Spleen (tissue), 11 donors: Measurements from ENCODE around the gene CCNL1. TPM values are rescaled to one million over a fixed set of nuclear protein-coding genes. Genes with fewer than 3 reads are reported as not detected.

ENCODE experiments used
- DNase-seq: peaks from one replicate; pipeline ENCODE4 v3.0.0-alpha.2; 2020
- H3K27ac ChIP-seq, 8 donors: fragments of 200-600 bp; sonication (generic) in 7 of 8; 1 replicate in 4 of 8; 2 replicates in 4 of 8; pipeline versions ENCODE4 v1.5.0 to v1.8.0; 2016 to 2021; ENCODE audit warnings: inconsistent platforms in 4 of 8, mild to moderate bottlenecking in 4 of 8, moderate library complexity in 1 of 8
- H3K27me3 ChIP-seq, 7 donors: fragments of 200-600 bp; sonication (generic) in 6 of 7; replicated peaks in 1 of 7; 1 replicate in 4 of 7; 2 replicates in 3 of 7; pipeline versions ENCODE4 v1.5.0 to v1.8.0; 2016 to 2021; ENCODE audit warnings: inconsistent platforms in 3 of 7, mild to moderate bottlenecking in 1 of 7
- H3K36me3 ChIP-seq, 6 donors: fragments of 200-600 bp; sonication (generic) in 5 of 6; 1 replicate in 4 of 6; 2 replicates in 2 of 6; pipeline versions ENCODE4 v1.5.0 to v1.8.0; 2016 to 2021; ENCODE audit warnings: inconsistent platforms in 2 of 6
- H3K4me1 ChIP-seq, 6 donors: fragments of 200-600 bp; sonication (generic) in 5 of 6; 1 replicate in 3 of 6; 2 replicates in 3 of 6; pipeline versions ENCODE4 v1.5.0 to v1.8.0; 2016 to 2021; ENCODE audit warnings: inconsistent platforms in 3 of 6
- H3K4me3 ChIP-seq, 8 donors: fragments of 200-600 bp; sonication (generic) in 7 of 8; 1 replicate in 4 of 8; 2 replicates in 4 of 8; pipeline versions ENCODE4 v1.5.0 to v1.8.0; 2016 to 2021; ENCODE audit warnings: inconsistent platforms in 4 of 8, mild to moderate bottlenecking in 4 of 8, moderate library complexity in 2 of 8
- H3K9me3 ChIP-seq, 8 donors: fragments of 200-600 bp; sonication (generic) in 7 of 8; 1 replicate in 4 of 8; 2 replicates in 4 of 8; pipeline versions ENCODE4 v1.5.0 to v1.8.0; 2016 to 2021; ENCODE audit warnings: inconsistent platforms in 4 of 8
- CTCF ChIP-seq, 11 experiments: fragments of 200-600 bp in 7 of 11; fragments of 450-650 bp in 4 of 11; sonication (generic) in 4 of 11; IDR thresholded peaks in 8 of 11; conservative IDR thresholded peaks in 3 of 11; 1 replicate in 7 of 11; 2 replicates in 4 of 11; pipeline versions ENCODE4 v1.4.0 to v1.8.0; 2016 to 2021; ENCODE audit warnings: antibody characterized with exemption in 11 of 11, inconsistent platforms in 4 of 11, mild to moderate bottlenecking in 1 of 11
- POLR2A ChIP-seq, 3 donors: fragments of 450-650 bp; IDR thresholded peaks; one replicate each; pipeline ENCODE4 v1.5.1; 2017; ENCODE audit warnings: antibody characterized with exemption in 3 of 3, mild to moderate bottlenecking in 1 of 3
- POLR2AphosphoS5 ChIP-seq, 3 donors: sonication (generic); formaldehyde crosslinking; IDR thresholded peaks; one replicate each; pipeline ENCODE4 v1.5.1; 2017; ENCODE audit warnings: antibody characterized with exemption in 3 of 3
- WGBS, 5 donors: extraction: QIAGEN DNeasy Blood & Tissue Kit in 3 of 5; methylation state at CpG; one replicate each; pipeline versions ENCODE4 v1.1.5 to v1.1.7; 2013 to 2018; 5-methylcytosine and 5-hydroxymethylcytosine counted together
- intact Hi-C: fragments of 100-400 bp; cut with DNase I; formaldehyde crosslinking; loops from one replicate; pipeline ENCODE4 v1.15.0; 2023; ENCODE audit warnings: low total_unique reads
- polyA plus RNA-seq, 3 donors: library from polyadenylated mRNA; stranded (reverse); fragments of 200-250 nt; gene quantifications; one replicate each; pipeline ENCODE4 v1.2.1, GENCODE V29; 2013
- total RNA-seq, 7 donors: library from RNA; depleted of rRNA in 3 of 7; stranded (reverse); fragments of >200 nt in 3 of 7; fragmentation: NEBNext Ultra II Directional in 4 of 7; extraction: Animal tissue kit (Norgen Biotek cat#: 25700) in 4 of 7; gene quantifications; one replicate each; pipeline versions ENCODE4 v1.1.0 to v1.2.1, GENCODE V29; 2016 to 2021
- donor health status: healthy with polysubstance abuse.
- donor health status: DM: no; HTN: no; CAD: no; lungs with moderate emphysema.
- donor health status: DM: no; HTN: no; CAD: no.
- donor health status: Bipolar disorder and iron deficiency.
- donor health status: healthy.
- donor health status: DM: no; HTN: no; CAD: no.
- donor health status: DM: yes; HTN: yes; CAD: no.

The CCNL1 gene
- total and polyA plus RNA-seq, 10 donors = 76.9 to 405 (median 234) TPM

DNA sequence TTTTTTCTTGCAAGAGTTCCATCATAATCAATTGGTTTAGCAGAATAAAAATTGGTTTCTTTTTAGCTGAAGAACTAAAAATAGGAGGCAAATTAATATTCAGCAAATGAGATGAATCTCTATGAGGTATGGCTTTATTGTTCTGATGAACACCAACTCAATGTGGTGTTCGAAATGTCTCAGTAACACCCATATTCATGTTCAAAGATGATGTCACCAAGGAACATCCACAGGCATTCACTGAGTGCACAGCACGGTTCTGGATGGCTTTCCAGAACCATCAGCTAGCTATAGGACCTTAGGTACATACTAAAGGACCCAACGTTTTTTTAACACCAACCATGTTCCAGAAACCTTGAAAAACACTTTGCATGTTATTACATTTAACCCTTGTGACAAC is 42.7 kb downstream of the CCNL1 start:
- no peak overlapping the region for H3K27ac ChIP-seq
- intact Hi-C loops = no loop called here
- WGBS, 5 donors = 64 to 76% (median 72%) methylated on average over 3 of the region's 3 CpGs
- no peaks in the 10 kb centered on the region for H3K9me3 ChIP-seq
- no peak for DNase-seq
- H3K27me3 ChIP-seq = peaks cover 0 to 7% (median 0%) of the 10 kb centered on the region in 7 donors
- no peak overlapping the region for H3K4me3 ChIP-seq
- no peaks in the 10 kb centered on the region for H3K4me1 ChIP-seq
- H3K36me3 ChIP-seq = no peaks in the 10 kb centered on the region
- TF ChIP-seq POLR2AphosphoS5 (IDR thresholded peaks at IDR 0.05) = no peak
- TF ChIP-seq POLR2A (IDR thresholded peaks at IDR 0.05) = no peak
- TF ChIP-seq CTCF (IDR thresholded peaks at IDR 0.05 in 8 of 11, conservative IDR thresholded peaks at IDR 0.05 in 3 of 11) = no peak

DNA sequence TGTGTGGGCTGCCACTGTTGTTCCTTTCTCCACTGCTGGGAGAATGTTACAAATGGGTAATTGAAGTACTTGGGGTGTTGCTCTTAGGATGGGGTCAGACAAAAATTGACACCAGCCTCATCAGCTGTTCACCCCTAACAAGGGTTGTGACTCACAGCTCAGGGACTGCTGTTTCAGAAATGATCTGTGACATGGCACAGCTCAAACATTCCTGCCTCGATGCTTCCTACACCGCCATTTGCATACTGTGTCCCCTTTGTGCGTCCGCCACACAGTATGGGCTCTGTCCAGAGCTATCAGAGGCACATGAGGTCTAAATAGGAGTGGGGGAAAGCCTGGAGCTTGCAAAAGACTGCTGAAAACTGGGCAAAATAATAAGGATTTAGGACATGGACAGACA is 43.9 kb downstream of the CCNL1 start:
- peaks cover 0 to 4% (median 0%) of the 10 kb centered on the region in 6 donors for H3K4me1 ChIP-seq
- no peak overlapping the region for H3K4me3 ChIP-seq
- no peaks in the 10 kb centered on the region for H3K9me3 ChIP-seq
- DNase-seq = no peak
- TF ChIP-seq POLR2A (IDR thresholded peaks at IDR 0.05) (no peak), POLR2AphosphoS5 (IDR thresholded peaks at IDR 0.05) (no peak), CTCF (IDR thresholded peaks at IDR 0.05 in 8 of 11, conservative IDR thresholded peaks at IDR 0.05 in 3 of 11) (no peak)
- intact Hi-C loops = no loop called here
- WGBS, 5 donors = 72 to 87% (median 86%) methylated on average over 4 of the region's 4 CpGs
- peaks cover 0 to 7% (median 0%) of the 10 kb centered on the region in 7 donors for H3K27me3 ChIP-seq
- no peaks in the 10 kb centered on the region for H3K36me3 ChIP-seq
- H3K27ac ChIP-seq = no peak overlapping the region

GRCh38 chr3:157115069-157116006 is 44.6 kb downstream of the CCNL1 start:
- H3K27me3 ChIP-seq = peaks cover 0 to 5% (median 0%) of the 10 kb centered on the region in 7 donors
- H3K4me3 ChIP-seq = no peak overlapping the region
- DNase-seq = no peak
- intact Hi-C loops = no loop called here
- H3K4me1 ChIP-seq = peaks cover 0 to 8% (median 0%) of the 10 kb centered on the region in 6 donors
- H3K36me3 ChIP-seq = no peaks in the 10 kb centered on the region
- TF ChIP-seq POLR2AphosphoS5 (IDR thresholded peaks at IDR 0.05) = no peak
- no peak for TF ChIP-seq POLR2A (IDR thresholded peaks at IDR 0.05)
- WGBS, 5 donors = 70 to 80% (median 72%) methylated on average over 10 of the region's 10 CpGs
- no peaks in the 10 kb centered on the region for H3K9me3 ChIP-seq
- no peak overlapping the region for H3K27ac ChIP-seq

DNA sequence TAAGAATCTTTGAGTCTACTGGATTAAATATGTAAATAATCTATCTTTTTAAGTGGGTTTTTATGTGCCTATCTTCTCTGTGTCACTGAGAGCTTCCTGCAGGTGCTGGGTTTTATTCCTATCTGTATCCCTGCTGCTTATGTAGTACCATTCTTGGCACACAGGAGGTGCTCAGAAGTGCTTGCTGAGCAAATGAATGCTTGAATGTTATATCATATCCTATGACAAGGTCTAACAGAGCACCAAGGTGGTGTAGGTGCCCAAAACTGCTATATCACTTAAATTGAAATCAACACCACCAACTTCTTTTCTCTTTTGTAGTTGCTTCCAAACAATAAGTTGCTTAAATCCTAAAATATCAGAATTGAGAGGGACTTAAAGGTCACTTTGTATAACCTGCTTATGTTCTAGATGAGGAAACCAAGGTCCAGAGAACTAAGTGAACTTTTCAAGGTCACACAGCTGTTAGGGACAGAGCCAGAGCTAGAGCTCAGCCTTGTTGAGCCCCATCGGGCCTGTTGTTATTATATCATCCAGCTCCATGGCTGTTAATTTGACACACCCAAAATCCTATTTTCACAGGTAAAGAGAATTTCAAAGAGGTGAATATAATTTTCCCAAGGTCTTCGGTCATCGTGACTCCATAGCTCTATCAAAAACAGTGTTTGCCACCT is 46.0 kb downstream of the CCNL1 start:
- intact Hi-C loops = no loop called here
- WGBS, 5 donors = 91 to 100% (median 95%) methylated on average over 3 of the region's 3 CpGs
- Histone ChIP-seq H3K36me3 (no peaks in the 10 kb centered on the region), H3K27ac (no peak overlapping the region), H3K9me3 (no peaks in the 10 kb centered on the region), H3K4me1 (peaks cover 0 to 8% (median 0%) of the 10 kb centered on the region in 6 donors), H3K27me3 (no peaks in the 10 kb centered on the region), H3K4me3 (no peak overlapping the region)
- DNase-seq = no peak
- TF ChIP-seq POLR2A (IDR thresholded peaks at IDR 0.05) (no peak), CTCF (IDR thresholded peaks at IDR 0.05 in 8 of 11, conservative IDR thresholded peaks at IDR 0.05 in 3 of 11) (no peak), POLR2AphosphoS5 (IDR thresholded peaks at IDR 0.05) (no peak)
